ENCODE data around the gene GSDME. TPM values are rescaled to one million over a fixed set of nuclear protein-coding genes. Genes with fewer than 3 reads are reported as not detected.

Gene GSDME
- polyA plus RNA-seq, 1 of the 3 experiments (the other 2 are of a cell fraction) = 109 TPM

DNA sequence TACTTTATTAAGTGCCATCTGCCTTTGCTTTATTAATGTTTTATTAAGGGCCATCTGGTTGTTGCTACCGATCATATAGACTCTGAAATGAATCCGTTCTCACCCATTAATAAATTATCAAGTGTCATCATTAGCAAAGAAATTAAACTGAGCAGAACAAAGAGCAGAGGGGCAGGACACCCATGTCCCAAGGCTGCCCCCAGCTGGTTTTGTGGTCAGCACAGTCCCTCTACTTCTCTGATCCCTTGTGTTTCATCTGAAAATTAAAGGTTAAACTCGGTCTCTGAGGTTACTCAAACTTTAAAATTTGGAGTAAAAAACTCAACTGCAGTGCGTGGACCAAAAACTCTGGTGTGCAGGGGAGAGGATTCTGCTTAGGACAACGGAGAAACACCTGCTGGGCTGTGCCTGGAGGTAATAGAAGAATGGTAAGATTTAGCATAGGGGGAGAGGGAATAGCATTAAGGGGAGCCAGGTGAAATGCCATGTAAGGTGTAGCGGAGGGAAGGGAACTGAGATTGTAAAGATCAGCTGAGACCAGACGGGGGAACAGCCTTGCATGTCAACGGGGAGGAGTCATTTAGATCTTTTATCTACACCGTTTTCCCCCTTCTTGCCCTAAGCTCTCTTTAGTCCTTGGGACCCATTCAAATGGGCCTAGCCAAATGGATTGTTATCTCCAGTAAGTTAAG is 10.8 kb upstream of the GSDME start:
- Histone ChIP-seq H3K9me2 (no peaks in the 10 kb centered on the region), H3K4me2 (no peak overlapping the region), H4K20me1 (ENCODE audit: insufficient read depth) (no peaks in the 10 kb centered on the region), H3K9ac (no peak overlapping the region), H3K27ac (ENCODE audit: low read depth in 2 of 2, low read length in 1 of 2) (no peak overlapping the region), H3K79me2 (ENCODE audit: insufficient read depth) (no peaks in the 10 kb centered on the region), H3F3A (replicated peaks; ENCODE audit: insufficient read depth) (no peaks in the 10 kb centered on the region), H3K36me3 (replicated peaks in 1 of 2; ENCODE audit: control insufficient read depth in 1 of 2, insufficient read depth in 2 of 2, low read length in 1 of 2) (peaks cover 0 to 2% of the 10 kb centered on the region in 2 experiments), H2AFZ (ENCODE audit: low read depth) (no peak overlapping the region), H3K9me3 (no peaks in the 10 kb centered on the region), H3K4me1 (ENCODE audit: control insufficient read depth in 1 of 2, insufficient read depth in 2 of 2, low read depth in 1 of 2, low read length in 1 of 2) (peaks cover 0 to 13% of the 10 kb centered on the region in 2 experiments; a peak in 2 of 4 replicates), H3K4me3 (ENCODE audit: low read depth in 2 of 2, low read length in 1 of 2) (no peak overlapping the region), H3K27me3 (ENCODE audit: insufficient read depth) (no peaks in the 10 kb centered on the region)
- ChIA-PET CTCF (interaction anchor here (1.6 kb wide), 1 partner anchor 10 kb away, joined by 4 read pairs; no protein-coding TSS in a partner anchor), POLR2A (no interaction called here)
- no peak for DNase-seq
- 59% methylated on average over 9 of the region's 9 CpGs for WGBS (ENCODE audit: low lambda C conversion rate)
- TF ChIP-seq RCOR1 (IDR thresholded peaks at IDR 0.05; ENCODE audit: low read length) = no peak
- no peak for TF ChIP-seq RXRA (IDR thresholded peaks at IDR 0.05; ENCODE audit: borderline replicate concordance, low read depth)
- TF ChIP-seq, protein P1, sequence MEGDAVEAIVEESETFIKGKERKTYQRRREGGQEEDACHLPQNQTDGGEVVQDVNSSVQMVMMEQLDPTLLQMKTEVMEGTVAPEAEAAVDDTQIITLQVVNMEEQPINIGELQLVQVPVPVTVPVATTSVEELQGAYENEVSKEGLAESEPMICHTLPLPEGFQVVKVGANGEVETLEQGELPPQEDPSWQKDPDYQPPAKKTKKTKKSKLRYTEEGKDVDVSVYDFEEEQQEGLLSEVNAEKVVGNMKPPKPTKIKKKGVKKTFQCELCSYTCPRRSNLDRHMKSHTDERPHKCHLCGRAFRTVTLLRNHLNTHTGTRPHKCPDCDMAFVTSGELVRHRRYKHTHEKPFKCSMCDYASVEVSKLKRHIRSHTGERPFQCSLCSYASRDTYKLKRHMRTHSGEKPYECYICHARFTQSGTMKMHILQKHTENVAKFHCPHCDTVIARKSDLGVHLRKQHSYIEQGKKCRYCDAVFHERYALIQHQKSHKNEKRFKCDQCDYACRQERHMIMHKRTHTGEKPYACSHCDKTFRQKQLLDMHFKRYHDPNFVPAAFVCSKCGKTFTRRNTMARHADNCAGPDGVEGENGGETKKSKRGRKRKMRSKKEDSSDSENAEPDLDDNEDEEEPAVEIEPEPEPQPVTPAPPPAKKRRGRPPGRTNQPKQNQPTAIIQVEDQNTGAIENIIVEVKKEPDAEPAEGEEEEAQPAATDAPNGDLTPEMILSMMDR (IDR thresholded peaks at IDR 0.05) = peak; percentile 33
- TF ChIP-seq, protein P2, sequence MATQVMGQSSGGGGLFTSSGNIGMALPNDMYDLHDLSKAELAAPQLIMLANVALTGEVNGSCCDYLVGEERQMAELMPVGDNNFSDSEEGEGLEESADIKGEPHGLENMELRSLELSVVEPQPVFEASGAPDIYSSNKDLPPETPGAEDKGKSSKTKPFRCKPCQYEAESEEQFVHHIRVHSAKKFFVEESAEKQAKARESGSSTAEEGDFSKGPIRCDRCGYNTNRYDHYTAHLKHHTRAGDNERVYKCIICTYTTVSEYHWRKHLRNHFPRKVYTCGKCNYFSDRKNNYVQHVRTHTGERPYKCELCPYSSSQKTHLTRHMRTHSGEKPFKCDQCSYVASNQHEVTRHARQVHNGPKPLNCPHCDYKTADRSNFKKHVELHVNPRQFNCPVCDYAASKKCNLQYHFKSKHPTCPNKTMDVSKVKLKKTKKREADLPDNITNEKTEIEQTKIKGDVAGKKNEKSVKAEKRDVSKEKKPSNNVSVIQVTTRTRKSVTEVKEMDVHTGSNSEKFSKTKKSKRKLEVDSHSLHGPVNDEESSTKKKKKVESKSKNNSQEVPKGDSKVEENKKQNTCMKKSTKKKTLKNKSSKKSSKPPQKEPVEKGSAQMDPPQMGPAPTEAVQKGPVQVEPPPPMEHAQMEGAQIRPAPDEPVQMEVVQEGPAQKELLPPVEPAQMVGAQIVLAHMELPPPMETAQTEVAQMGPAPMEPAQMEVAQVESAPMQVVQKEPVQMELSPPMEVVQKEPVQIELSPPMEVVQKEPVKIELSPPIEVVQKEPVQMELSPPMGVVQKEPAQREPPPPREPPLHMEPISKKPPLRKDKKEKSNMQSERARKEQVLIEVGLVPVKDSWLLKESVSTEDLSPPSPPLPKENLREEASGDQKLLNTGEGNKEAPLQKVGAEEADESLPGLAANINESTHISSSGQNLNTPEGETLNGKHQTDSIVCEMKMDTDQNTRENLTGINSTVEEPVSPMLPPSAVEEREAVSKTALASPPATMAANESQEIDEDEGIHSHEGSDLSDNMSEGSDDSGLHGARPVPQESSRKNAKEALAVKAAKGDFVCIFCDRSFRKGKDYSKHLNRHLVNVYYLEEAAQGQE (IDR thresholded peaks at IDR 0.05; ENCODE audit: low read depth, low read length) = no peak
- TF ChIP-seq, protein P3, sequence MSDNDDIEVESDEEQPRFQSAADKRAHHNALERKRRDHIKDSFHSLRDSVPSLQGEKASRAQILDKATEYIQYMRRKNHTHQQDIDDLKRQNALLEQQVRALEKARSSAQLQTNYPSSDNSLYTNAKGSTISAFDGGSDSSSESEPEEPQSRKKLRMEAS (IDR thresholded peaks at IDR 0.05; ENCODE audit: low read depth) = no peak
- no peak for TF ChIP-seq MXI1 (IDR thresholded peaks at IDR 0.05; ENCODE audit: low read depth, low read length)
- TF ChIP-seq, protein P4, sequence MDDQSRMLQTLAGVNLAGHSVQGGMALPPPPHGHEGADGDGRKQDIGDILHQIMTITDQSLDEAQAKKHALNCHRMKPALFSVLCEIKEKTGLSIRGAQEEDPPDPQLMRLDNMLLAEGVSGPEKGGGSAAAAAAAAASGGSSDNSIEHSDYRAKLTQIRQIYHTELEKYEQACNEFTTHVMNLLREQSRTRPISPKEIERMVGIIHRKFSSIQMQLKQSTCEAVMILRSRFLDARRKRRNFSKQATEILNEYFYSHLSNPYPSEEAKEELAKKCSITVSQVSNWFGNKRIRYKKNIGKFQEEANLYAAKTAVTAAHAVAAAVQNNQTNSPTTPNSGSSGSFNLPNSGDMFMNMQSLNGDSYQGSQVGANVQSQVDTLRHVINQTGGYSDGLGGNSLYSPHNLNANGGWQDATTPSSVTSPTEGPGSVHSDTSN (IDR thresholded peaks at IDR 0.05) = no peak
- TF ChIP-seq, protein P5, sequence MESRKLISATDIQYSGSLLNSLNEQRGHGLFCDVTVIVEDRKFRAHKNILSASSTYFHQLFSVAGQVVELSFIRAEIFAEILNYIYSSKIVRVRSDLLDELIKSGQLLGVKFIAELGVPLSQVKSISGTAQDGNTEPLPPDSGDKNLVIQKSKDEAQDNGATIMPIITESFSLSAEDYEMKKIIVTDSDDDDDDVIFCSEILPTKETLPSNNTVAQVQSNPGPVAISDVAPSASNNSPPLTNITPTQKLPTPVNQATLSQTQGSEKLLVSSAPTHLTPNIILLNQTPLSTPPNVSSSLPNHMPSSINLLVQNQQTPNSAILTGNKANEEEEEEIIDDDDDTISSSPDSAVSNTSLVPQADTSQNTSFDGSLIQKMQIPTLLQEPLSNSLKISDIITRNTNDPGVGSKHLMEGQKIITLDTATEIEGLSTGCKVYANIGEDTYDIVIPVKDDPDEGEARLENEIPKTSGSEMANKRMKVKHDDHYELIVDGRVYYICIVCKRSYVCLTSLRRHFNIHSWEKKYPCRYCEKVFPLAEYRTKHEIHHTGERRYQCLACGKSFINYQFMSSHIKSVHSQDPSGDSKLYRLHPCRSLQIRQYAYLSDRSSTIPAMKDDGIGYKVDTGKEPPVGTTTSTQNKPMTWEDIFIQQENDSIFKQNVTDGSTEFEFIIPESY (IDR thresholded peaks at IDR 0.05; ENCODE audit: borderline replicate concordance, low read depth) = no peak
- TF ChIP-seq SMC3 (IDR thresholded peaks at IDR 0.05; ENCODE audit: low read depth, low read length) = peak; percentile 33; the same call in 1 of the 2 replicates
- no peak for TF ChIP-seq POLR2AphosphoS5 (IDR thresholded peaks at IDR 0.05; ENCODE audit: low read depth, low read length)
- peak; percentile 55 for TF ChIP-seq RAD21 (IDR thresholded peaks at IDR 0.05; ENCODE audit: low read length)
- no peak for TF ChIP-seq CHD2 (IDR thresholded peaks at IDR 0.05; ENCODE audit: low read length, partially characterized antibody)
